Measurements from ENCODE around the gene PVALB.
"Not testable (repeated sequence)": the region's sequence is repeated elsewhere in the genome, so short reads cannot be mapped to it uniquely, and the experiment has no call there.

Gene PVALB

GRCh38 chr22:36754881-36755280 is 62.0 kb downstream of the PVALB start:
- DNase-seq = not testable (repeated sequence)

GRCh38 chr22:36753916-36754315 is 62.9 kb downstream of the PVALB start:
- no peak for DNase-seq

GRCh38 chr22:36753120-36753802 is 63.6 kb downstream of the PVALB start:
- no peak for DNase-seq
